Measurements from ENCODE around the gene TGM5. TPM values are rescaled to one million over a fixed set of nuclear protein-coding genes. Genes with fewer than 3 reads are reported as not detected.
A peak's percentile ranks its signal among the peaks of the same experiment; 100 is the strongest.
"Not testable (repeated sequence)": the region's sequence is repeated elsewhere in the genome, so short reads cannot be mapped to it uniquely, and the experiment has no call there.

Gene TGM5, protein sequence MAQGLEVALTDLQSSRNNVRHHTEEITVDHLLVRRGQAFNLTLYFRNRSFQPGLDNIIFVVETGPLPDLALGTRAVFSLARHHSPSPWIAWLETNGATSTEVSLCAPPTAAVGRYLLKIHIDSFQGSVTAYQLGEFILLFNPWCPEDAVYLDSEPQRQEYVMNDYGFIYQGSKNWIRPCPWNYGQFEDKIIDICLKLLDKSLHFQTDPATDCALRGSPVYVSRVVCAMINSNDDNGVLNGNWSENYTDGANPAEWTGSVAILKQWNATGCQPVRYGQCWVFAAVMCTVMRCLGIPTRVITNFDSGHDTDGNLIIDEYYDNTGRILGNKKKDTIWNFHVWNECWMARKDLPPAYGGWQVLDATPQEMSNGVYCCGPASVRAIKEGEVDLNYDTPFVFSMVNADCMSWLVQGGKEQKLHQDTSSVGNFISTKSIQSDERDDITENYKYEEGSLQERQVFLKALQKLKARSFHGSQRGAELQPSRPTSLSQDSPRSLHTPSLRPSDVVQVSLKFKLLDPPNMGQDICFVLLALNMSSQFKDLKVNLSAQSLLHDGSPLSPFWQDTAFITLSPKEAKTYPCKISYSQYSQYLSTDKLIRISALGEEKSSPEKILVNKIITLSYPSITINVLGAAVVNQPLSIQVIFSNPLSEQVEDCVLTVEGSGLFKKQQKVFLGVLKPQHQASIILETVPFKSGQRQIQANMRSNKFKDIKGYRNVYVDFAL
- total RNA-seq = not detected in 2 replicates

DNA sequence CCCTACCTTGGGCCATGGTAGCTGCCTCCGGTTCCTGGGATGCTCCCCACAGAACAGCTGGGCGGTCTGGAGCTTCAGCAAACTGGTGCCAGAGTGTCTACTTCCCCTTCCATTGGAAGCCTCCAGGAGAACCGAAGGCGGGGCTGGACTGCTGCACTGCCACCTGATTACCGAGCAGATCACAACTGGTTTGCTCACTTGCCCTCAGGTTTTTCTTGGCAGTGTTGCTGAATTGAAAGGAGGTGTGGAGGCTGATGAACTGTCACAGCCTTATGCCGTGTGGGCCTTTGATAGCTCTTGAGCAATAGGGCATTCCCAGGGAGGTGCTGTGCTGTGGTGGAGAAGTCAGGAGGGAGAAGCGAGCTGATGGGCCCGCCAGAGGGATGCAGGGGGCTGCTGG, at the start of gene TGM5:
Gene TGM5, minus strand, starts transcription at position 95 of the 400 bp plus-strand sequence. Its CDS starts 79 bp downstream, at position 16.
- DNase-seq (ENCODE audit: low read depth in 2 of 2) = no peak

DNA sequence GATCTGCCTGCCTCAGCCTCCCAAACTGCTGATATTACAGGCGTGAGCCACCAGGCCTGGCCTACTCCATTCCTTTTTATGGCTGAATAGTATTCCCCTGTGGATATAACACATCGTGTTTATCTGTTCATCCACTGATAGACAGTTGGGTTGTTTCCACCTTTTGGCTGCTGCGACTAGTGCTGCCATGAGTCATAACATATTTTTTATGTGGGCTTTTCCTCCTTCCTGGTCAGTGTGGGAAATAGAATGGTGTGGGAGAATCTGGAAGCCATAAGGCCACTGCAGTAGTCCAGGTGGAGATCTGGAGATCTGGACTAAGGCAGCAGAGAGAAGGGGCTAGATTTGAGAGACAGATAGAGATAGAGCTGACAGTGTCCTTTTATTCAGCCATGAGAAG, 47.4 kb upstream of the TGM5 start:
- DNase-seq (ENCODE audit: low read depth in 2 of 2) = no peak

DNA sequence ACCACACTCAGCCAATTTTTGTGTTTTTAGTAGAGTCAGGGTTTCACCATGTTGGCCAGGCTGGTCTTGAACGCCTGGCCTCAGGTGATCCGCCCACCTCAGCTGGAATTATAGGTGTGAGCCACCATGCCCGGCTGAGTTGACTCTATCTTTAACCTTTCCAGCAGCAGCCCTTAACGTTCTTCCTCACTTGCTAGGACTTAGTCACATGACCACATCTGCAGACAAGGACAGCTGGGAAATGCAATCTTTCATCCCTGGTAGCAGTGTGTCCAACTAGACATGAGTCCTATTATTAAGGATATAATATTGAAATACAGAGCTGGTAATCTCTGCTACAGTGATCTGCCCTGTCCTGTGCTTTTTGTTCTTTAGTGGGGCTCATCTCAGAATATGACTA, 45.6 kb upstream of the TGM5 start:
- no peak for DNase-seq (ENCODE audit: low read depth in 2 of 2)

DNA sequence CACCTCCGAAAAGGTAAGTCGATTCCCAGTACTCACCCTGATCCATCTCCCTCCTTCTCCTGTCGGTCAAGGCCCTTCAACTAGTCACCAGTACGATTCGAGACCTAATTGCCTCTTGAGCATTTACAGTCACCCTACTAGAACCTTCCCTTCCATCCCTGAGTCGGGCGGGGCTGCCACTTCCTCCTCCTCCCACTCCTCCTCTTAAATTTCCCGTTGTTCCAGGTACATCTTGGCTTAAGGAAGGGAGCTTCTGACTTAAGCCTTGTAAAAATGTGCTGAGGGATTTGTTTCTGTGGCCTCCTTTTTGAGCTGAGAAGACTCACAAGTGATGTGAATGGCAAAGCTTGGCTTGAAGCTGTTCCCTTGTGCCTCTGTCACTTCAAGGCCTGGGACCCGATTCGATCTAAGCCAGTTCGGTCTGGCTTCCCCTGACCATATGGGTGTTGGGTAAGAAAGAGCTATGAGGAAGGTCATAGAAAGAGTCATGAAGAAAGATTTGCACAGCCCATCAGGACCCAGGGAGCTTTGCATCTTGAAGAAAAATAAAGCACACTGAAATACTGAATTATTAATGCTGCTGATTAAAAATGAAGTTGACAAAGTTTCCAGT, 35.6 kb upstream of the TGM5 start, which contains the start of gene TGM7:
Gene TGM7, minus strand, starts transcription at position 51 of the 613 bp plus-strand sequence.
- no peak for DNase-seq (ENCODE audit: low read depth in 2 of 2)

DNA sequence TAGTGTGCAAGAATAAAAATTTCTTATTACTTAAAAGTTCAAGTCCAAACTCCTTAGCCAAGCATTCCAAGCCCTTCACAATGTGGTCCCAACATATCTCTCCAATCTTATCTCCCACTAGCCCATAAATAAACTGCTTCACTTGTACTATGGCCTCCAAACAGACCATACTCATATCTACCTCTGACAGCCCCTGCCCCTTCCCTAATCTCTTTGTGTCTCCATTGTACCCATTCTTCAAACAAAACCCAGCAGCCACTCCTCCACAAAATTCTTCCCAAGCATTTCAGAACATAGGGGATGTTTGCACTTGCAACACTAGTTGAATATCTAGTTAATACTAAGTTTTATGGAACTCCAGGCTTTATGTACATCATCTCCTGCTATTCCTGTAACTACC, 33.2 kb upstream of the TGM5 start:
- DNase-seq (ENCODE audit: low read depth in 2 of 2) = no peak

GRCh38 chr15:43299411-43299810, 32.7 kb upstream of the TGM5 start:
- no peak for DNase-seq (ENCODE audit: low read depth in 2 of 2)

DNA sequence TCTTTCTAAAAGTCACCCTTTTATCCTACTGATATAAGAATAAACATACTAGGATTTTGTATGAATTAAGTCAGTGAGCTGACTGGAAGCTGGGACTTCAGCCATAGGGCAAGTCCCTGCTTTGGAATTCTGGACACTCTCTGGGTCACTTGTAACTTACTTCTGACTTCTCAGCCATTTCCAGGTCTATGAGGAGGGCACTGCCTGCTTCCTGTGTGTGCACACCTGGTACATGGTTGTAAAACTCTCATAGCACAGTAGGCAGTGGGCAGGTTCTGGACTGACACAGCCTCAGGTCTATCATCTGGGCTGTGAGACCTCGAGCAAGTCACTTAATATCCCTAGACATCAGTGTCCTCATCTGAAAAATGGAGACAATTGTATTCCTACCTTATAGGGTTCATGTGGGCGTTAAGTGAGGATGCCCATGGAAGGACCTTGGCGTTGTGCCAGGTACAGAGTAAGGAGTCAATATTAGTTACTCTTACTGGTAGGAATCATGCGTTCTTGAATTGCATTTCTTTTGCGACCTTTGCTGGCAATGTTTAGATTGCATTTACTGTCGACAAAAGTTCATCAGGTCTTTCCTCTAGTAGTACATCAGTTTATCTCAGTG, 27.5 kb upstream of the TGM5 start:
- DNase-seq (ENCODE audit: low read depth in 2 of 2) = no peak

DNA sequence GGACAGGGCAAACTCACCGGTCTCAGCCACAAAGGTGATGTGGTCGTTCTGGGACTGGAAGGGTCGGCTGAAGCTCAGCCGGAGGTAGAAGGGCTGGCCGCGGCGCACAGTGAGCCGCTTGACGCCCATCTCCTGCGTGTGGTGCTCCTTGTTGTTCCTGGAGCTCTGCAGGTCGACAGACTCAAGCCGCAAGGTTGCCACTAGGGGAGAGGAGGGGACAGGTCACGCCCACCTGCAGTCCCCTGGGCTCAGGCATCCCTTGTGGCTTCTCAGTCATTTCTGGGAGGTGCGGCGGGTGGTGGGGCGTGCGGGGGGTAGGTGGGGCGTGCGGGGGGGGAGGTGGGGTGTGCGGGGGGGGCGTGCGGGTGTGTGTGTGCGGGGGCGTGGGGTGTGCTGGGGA, 26.7 kb upstream of the TGM5 start:
- DNase-seq (ENCODE audit: low read depth in 2 of 2) = no peak

DNA sequence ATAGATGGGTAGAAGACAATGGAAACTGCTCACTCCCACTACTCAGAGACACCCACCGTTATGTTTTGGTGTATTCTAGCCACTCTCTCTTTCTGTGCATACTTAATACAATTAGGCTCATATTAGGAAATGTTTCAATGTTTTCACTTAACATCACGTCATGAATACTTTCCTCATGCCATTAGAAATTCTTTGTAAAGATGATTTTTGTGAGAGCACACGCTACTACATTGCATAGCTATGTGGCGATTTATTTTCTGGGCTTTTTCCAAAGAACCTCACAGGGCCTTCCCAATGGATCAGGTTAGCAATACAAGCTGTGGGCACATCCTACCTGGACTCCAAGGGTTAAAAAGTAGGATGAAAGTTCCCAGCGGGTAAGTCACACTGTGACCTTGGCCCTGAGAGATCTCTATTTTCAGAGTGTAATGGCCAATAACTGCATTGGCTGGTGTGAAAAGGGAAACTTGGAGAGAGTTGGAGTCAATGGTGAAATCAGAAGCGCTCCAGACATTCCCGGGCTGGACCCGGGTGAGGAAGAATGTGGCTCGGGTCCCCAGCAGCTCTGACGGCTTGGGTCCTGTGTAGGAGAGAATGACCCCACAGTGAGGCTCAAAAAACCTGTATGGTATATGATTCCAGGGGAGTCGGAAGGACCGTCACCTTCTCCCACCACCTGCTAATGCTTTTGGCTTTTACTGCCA, 25.8 kb upstream of the TGM5 start:
- DNase-seq (ENCODE audit: low read depth in 2 of 2) = no peak

GRCh38 chr15:43289656-43290055, 22.9 kb upstream of the TGM5 start:
- not testable (repeated sequence) for DNase-seq (ENCODE audit: low read depth in 2 of 2)

- no peak for DNase-seq (ENCODE audit: low read depth in 2 of 2)
Observed at GRCh38 chr15:43287254-43287653, 20.5 kb upstream of the TGM5 start.

GRCh38 chr15:43286074-43286473, 19.3 kb upstream of the TGM5 start:
- DNase-seq (ENCODE audit: low read depth in 2 of 2) = no peak

DNA sequence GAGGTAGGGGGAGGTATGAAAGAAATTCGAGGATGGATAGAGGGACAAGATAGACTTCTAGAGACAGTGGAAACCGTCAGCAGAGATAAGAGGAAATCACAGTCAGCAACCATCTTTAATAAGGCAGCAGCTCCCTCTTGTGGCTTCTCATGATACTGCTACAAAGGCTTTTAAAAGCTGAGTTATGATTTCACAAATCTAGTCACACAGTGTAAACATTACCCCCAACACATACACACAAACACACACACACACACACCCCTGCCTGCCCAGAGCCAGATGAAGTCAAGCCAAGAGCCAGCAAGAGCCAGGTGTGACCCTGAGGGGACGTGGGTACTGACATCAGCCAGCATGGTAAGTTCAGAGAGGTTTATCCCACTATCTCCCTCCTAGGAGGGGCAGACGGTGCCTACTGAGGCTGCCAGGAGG, 18.9 kb upstream of the TGM5 start:
- DNase-seq (ENCODE audit: low read depth in 2 of 2) = peak; percentile 61 to 81

DNA sequence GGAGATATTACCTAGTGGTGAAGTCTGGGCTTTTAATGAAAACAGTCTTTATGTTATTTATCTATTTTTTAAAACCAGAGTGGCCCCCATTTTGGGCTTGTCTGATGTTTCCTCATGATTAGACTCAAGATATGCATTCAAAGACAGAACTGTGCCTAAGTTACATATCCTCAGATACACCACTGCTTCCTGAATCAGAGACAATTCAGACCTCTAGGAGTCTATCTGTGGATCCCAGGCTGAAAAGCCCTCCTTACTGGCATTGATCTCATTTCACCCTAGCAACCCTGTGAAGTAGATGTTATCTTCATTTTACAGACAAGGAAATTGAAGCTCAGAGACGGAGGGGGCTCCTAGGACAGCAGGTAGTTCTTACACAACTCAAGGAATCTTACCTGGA, 16.8 kb upstream of the TGM5 start:
- no peak for DNase-seq (ENCODE audit: low read depth in 2 of 2)

DNA sequence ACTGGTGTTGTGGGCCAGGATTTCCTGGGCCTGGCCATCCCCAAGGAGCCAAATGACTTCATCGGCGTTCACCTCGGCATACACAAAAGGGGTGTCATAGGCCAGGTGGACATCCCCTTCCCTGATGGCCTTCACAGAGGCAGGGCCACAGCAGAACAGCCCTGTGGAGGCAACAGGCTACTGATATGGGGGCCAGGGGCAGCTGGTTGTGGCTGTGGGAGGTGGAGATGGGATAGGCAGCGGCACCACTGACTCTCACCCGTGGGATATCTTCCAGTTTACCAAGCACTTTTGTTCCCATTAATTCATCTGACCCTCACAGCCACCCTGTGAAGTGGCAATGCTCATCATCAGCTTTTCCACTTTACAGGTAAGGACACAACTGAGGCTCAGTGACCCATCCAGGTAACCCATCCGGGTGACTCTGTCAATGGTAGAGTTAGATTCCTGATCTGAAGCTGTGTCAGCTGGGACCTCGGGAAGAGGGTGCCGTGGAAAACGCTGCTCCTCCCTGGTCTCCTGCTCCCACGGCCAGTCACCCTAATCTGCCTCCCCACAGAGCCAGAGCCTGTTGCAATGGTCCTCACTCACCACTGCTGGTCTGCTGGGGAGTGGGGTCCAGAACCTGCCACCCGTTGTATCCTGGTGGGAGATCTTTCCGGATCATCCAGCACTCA, 15.3 kb upstream of the TGM5 start:
- no peak for DNase-seq (ENCODE audit: low read depth in 2 of 2)

- no peak for DNase-seq (ENCODE audit: low read depth in 2 of 2)
Observed at GRCh38 chr15:43280996-43281395, 14.3 kb upstream of the TGM5 start.

- DNase-seq (ENCODE audit: low read depth in 2 of 2) = no peak
Observed at GRCh38 chr15:43279496-43279895, 12.8 kb upstream of the TGM5 start.

DNA sequence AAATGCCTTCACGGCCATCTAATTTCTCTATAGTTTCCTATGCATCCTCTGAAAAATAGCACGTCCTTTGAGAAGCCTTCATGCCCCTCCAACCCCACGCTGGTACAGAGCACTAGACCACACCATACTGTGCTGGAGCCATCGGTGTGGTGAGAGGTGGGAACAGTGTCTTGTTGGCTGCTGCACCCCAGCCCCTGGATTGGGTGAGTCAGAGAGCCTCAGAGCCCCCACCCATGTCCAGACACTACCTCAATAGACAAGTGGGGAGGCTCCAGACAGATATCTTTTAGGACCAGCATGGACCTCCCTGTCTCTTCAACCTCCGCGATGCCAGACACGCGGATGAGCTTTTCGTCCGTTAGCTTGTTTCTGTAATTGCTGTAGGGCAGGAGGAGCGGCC, 12.1 kb upstream of the TGM5 start:
- no peak for DNase-seq (ENCODE audit: low read depth in 2 of 2)

- DNase-seq (ENCODE audit: low read depth in 2 of 2) = no peak
Observed at GRCh38 chr15:43277901-43278300, 11.2 kb upstream of the TGM5 start.

- no peak for DNase-seq (ENCODE audit: low read depth in 2 of 2)
Observed at GRCh38 chr15:43277231-43277823, 10.6 kb upstream of the TGM5 start.

Data from lung microvascular endothelial cell (primary cell).